Neural cell (in vitro differentiated cells): ENCODE results near the gene GZMA.

Experiments used
- EZH2 ChIP-seq: fragments of 200-600, 300-800 bp; shearing (Covaris generic), sonication (generic); IDR thresholded peaks from 2 replicates; pipeline ENCODE4 v1.6.1; 2014; ENCODE audit warnings: antibody characterized with exemption, low read length, borderline replicate concordance, mild to moderate bottlenecking; ENCODE audit not compliant: insufficient read depth, poor library complexity, severe bottlenecking
- RAD21 ChIP-seq: fragments of 450-650 bp; conservative IDR thresholded peaks from 2 replicates; pipeline ENCODE4 v1.6.1; 2014; ENCODE audit warnings: antibody characterized with exemption, mild to moderate bottlenecking, moderate library complexity
- TF ChIP-seq, protein P1 (sequence below): fragments of 450-650 bp; IDR thresholded peaks from 2 replicates; pipeline ENCODE4 v1.5.1; 2014; ENCODE audit warnings: antibody characterized with exemption, mild to moderate bottlenecking, moderate library complexity; ENCODE audit not compliant: poor library complexity, severe bottlenecking
- TF ChIP-seq, protein P2 (sequence below): IDR thresholded peaks from 2 replicates; pipeline ENCODE4 v1.6.1; 2012; ENCODE audit warnings: borderline replicate concordance

DNA sequence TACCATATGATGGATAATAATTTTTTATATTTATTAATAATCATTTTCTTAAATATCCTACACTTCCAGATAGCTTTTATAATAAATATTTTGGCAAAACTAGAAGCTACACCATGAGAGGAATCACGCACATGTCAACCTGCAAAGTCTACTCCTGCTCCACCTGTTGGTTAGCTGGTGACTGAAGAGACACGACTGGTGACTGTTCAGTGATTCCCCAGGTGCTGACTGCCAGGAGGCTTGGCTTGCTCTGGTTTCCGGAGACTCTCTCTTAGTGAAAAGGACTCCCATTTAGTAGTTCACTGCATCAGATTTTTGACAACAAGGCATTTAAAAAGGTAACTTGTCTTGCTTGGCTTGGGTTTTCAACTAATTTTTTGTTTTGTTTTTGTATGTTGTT is 20.9 kb downstream of the GZMA start:
- TF ChIP-seq, protein P1, sequence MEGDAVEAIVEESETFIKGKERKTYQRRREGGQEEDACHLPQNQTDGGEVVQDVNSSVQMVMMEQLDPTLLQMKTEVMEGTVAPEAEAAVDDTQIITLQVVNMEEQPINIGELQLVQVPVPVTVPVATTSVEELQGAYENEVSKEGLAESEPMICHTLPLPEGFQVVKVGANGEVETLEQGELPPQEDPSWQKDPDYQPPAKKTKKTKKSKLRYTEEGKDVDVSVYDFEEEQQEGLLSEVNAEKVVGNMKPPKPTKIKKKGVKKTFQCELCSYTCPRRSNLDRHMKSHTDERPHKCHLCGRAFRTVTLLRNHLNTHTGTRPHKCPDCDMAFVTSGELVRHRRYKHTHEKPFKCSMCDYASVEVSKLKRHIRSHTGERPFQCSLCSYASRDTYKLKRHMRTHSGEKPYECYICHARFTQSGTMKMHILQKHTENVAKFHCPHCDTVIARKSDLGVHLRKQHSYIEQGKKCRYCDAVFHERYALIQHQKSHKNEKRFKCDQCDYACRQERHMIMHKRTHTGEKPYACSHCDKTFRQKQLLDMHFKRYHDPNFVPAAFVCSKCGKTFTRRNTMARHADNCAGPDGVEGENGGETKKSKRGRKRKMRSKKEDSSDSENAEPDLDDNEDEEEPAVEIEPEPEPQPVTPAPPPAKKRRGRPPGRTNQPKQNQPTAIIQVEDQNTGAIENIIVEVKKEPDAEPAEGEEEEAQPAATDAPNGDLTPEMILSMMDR: no peak
- TF ChIP-seq EZH2 (no peak), RAD21 (no peak)
- TF ChIP-seq, protein P2, sequence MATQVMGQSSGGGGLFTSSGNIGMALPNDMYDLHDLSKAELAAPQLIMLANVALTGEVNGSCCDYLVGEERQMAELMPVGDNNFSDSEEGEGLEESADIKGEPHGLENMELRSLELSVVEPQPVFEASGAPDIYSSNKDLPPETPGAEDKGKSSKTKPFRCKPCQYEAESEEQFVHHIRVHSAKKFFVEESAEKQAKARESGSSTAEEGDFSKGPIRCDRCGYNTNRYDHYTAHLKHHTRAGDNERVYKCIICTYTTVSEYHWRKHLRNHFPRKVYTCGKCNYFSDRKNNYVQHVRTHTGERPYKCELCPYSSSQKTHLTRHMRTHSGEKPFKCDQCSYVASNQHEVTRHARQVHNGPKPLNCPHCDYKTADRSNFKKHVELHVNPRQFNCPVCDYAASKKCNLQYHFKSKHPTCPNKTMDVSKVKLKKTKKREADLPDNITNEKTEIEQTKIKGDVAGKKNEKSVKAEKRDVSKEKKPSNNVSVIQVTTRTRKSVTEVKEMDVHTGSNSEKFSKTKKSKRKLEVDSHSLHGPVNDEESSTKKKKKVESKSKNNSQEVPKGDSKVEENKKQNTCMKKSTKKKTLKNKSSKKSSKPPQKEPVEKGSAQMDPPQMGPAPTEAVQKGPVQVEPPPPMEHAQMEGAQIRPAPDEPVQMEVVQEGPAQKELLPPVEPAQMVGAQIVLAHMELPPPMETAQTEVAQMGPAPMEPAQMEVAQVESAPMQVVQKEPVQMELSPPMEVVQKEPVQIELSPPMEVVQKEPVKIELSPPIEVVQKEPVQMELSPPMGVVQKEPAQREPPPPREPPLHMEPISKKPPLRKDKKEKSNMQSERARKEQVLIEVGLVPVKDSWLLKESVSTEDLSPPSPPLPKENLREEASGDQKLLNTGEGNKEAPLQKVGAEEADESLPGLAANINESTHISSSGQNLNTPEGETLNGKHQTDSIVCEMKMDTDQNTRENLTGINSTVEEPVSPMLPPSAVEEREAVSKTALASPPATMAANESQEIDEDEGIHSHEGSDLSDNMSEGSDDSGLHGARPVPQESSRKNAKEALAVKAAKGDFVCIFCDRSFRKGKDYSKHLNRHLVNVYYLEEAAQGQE: no peak
